ENCODE data around the gene RBFOX2. TPM values are rescaled to one million over a fixed set of nuclear protein-coding genes. Genes with fewer than 3 reads are reported as not detected.

The RBFOX2 gene
- total RNA-seq, 4 donors from 2014 or later = 39.4 to 80.0 (median 52.9) TPM

DNA sequence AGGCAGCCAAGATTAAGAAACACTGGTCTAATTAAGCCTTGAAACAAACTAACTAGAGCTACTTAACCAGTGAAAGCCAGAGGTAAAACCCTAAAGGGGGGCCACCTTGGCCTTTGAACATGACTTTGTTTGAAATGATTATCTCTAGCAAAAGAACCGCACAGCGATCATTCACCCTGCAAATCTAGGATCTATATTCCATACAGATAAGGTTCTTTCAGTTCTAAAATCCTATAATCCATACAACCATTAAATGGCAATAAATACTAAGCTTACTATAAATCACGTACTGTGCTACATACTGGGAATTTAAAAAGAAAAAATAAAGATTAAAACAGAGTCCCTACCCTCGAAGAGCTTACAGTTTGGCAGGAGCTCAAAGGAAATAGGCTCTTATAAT is 40.6 kb downstream of the RBFOX2 start:
- no peak for DNase-seq
- no peak overlapping the region for H3K27ac ChIP-seq
- H3K36me3 ChIP-seq = no peaks in the 10 kb centered on the region
- no peak overlapping the region for H3K4me3 ChIP-seq
- H3K27me3 ChIP-seq = no peaks in the 10 kb centered on the region
- H3K9me3 ChIP-seq = no peaks in the 10 kb centered on the region
- no peak for TF ChIP-seq POLR2A (IDR thresholded peaks at IDR 0.05)
- TF ChIP-seq, protein P1, sequence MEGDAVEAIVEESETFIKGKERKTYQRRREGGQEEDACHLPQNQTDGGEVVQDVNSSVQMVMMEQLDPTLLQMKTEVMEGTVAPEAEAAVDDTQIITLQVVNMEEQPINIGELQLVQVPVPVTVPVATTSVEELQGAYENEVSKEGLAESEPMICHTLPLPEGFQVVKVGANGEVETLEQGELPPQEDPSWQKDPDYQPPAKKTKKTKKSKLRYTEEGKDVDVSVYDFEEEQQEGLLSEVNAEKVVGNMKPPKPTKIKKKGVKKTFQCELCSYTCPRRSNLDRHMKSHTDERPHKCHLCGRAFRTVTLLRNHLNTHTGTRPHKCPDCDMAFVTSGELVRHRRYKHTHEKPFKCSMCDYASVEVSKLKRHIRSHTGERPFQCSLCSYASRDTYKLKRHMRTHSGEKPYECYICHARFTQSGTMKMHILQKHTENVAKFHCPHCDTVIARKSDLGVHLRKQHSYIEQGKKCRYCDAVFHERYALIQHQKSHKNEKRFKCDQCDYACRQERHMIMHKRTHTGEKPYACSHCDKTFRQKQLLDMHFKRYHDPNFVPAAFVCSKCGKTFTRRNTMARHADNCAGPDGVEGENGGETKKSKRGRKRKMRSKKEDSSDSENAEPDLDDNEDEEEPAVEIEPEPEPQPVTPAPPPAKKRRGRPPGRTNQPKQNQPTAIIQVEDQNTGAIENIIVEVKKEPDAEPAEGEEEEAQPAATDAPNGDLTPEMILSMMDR (IDR thresholded peaks at IDR 0.05) = no peak
- no peaks in the 10 kb centered on the region for H3K4me1 ChIP-seq

DNA sequence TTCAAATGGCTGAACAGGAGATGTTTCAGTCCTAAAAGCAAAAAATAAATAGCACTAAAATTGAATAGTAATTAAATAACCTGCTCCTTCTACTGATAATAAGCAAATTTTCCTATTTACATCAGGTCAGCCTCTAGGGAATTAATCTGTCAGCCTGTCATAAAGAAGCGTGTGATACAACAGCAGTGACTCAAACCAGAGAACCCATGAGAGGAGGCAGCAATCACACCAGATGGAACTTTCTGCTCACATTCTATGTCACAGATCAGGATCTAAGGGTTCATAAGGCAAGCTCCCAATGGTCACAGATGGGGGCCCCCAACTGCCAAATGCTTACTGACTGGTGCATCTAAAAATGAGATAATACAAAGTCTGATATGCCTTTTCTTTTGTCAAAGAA is 41.1 kb downstream of the RBFOX2 start:
- Histone ChIP-seq H3K4me3 (no peak overlapping the region), H3K9me3 (no peaks in the 10 kb centered on the region), H3K27ac (no peak overlapping the region), H3K36me3 (no peaks in the 10 kb centered on the region), H3K4me1 (no peaks in the 10 kb centered on the region), H3K27me3 (no peaks in the 10 kb centered on the region)
- no peak for TF ChIP-seq POLR2A (IDR thresholded peaks at IDR 0.05)
- TF ChIP-seq, protein P1 (IDR thresholded peaks at IDR 0.05) = no peak
- no peak for DNase-seq

DNA sequence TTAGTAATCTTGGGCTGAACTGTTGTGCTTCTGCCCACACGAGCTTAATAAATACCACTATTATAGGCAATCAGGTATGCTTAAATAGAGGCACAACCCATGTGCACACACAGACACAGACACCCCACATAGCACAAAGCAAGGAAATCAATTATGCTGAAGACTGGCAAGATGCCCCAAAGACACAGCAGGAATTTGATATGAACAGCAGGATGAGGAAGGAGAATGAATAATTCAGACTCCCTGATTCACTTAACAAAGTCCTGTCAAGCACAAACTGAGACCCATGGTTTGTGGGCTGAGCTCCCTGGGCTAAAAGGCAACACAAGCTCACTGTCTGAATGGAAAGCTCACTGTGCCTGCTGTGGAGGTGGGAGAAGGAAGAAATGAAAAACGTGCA is 42.5 kb downstream of the RBFOX2 start:
- no peak overlapping the region for H3K27ac ChIP-seq
- no peak for TF ChIP-seq POLR2A (IDR thresholded peaks at IDR 0.05)
- TF ChIP-seq, protein P1 (IDR thresholded peaks at IDR 0.05) = no peak

DNA sequence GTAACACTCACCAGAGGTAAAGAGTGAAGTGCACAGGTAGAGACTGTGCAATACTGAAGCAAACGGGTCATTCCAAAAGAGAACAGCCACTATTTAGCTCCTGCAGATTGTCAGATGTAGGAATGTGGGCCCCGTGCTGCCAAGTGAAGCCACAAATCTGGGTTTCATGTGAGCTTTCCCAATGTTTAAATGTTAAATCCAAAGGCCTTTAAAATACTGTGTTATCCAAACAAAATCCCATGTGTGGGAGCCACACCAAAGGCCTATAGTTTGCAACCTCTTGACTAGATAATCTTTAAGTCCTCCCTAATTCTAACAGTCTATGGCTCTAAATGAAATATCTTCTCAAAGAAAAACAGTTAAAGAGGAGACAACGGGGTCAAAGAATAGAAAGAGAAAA is 43.3 kb downstream of the RBFOX2 start:
- H3K27ac ChIP-seq = no peak overlapping the region
- no peaks in the 10 kb centered on the region for H3K9me3 ChIP-seq
- no peak overlapping the region for H3K4me3 ChIP-seq
- H3K4me1 ChIP-seq = no peaks in the 10 kb centered on the region
- H3K36me3 ChIP-seq = no peaks in the 10 kb centered on the region
- no peak for DNase-seq
- no peaks in the 10 kb centered on the region for H3K27me3 ChIP-seq
- TF ChIP-seq POLR2A (IDR thresholded peaks at IDR 0.05) = no peak
- TF ChIP-seq, protein P1 (IDR thresholded peaks at IDR 0.05) = no peak

More for the DNA sequence above, 42.5 kb downstream of the RBFOX2 start:
- no peaks in the 10 kb centered on the region for H3K4me1 ChIP-seq
- no peaks in the 10 kb centered on the region for H3K36me3 ChIP-seq
- no peaks in the 10 kb centered on the region for H3K27me3 ChIP-seq
- no peaks in the 10 kb centered on the region for H3K9me3 ChIP-seq
- H3K4me3 ChIP-seq = no peak overlapping the region
- DNase-seq = no peak

DNA sequence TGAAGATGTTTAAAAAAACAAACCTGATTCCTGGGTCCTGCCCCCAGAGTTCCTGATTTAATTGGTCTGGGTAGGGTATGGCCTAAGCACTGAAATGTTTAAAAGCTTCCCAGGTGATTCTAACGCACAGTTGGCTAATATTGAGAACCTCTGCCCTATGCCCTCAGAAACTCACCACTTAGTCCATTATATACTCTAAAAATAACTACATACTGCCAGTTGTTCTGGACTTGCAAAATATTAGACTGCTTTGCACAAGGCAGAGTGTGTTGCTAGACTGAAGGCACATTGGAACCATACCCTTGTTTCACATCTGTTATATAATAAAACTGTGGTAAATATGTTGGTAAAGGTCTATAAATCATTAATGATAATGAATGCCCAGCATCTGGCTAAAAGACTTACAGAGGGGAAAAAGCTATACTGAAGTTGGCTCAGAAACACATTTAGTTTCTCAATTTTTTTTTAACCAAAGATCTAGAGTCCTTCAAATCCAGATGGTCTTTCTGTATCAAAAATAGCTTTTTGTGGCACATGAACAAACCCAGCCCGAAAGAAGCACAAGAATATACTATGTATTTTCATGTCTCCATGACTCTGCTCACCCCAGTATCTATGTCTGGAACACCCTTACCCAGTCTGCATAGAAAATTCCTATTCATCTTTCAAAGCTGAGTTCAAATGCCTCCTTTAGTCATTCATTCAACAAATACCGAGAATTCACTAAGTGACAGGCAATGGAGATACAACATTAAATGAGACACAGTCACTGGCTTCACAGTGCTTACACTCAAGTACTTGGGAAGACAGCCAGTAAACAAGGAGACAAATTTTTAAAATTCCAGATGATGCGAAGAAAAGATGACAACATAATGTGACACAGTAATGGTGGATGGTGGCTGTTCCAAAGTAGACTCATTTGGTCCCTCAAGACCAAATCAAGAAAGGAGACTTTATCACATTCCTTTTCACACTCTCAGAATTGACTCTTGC is 44.1 kb downstream of the RBFOX2 start:
- Histone ChIP-seq H3K36me3 (no peaks in the 10 kb centered on the region), H3K27me3 (no peaks in the 10 kb centered on the region), H3K9me3 (no peaks in the 10 kb centered on the region), H3K4me1 (no peaks in the 10 kb centered on the region), H3K27ac (no peak overlapping the region), H3K4me3 (no peak overlapping the region)
- no peak for DNase-seq
- TF ChIP-seq POLR2A (IDR thresholded peaks at IDR 0.05) = no peak
- TF ChIP-seq, protein P1 (IDR thresholded peaks at IDR 0.05) = no peak

Measured in Peyer's patch (tissue), 4 donors.